GM21390 (cell line): ENCODE data around the gene CLDND2.

Experiments used
- ATAC-seq: cut with Tn5 transposase; IDR thresholded peaks from one replicate; pipeline ENCODE4 v1.9.1; 2021; ENCODE audit not compliant: unreplicated experiment

Gene CLDND2

DNA sequence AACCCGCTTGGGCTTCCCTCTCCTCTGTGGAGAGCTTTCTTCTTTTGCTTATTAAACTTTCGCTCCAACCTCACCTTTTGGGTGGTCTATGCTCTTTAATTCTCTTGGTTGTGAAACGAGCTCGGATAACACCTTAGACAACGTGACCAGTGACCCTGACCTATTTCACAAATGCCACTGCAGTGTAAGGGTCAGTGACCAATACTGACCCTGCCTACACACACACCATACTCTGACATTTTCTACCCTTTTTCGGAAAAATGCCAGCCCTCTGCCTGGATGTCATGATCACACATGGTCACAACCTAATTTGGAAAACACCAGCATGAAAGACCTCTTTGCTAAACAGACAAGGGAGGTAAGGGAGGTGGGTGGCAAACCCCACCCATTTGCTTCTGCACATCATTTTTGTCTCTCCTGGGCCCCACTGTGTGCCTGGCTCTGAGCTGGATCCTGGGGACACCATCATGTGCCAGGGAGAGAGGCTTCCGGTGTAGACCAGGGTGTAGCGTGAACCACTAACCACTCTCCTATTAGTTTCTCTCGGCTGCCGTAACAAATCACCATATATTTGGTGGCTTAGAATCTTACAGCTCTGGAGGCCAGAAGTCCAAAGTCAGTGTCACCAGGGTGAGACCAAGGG is 12.5 kb downstream of the CLDND2 start:
- ATAC-seq: no peak

DNA sequence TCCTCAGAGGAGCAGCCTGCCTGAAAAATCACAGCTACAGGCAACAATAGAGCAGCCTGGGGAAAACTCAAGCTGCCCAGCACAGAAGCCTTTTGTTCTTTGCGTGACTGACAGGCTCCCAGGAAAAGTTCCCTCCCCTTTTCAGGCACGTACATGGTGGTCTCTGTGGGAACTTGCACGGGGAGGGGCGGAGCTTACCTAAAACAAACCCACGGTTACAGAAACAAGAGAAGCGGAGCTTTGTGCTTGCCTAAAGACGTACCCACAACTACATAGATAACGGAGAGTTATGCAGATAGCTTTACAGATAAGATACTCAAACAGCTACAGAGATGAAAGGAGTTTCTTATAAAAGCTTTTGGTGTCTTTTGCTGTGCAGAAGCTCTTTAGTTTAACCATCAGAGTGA is 14.1 kb downstream of the CLDND2 start:
- ATAC-seq: no peak

DNA sequence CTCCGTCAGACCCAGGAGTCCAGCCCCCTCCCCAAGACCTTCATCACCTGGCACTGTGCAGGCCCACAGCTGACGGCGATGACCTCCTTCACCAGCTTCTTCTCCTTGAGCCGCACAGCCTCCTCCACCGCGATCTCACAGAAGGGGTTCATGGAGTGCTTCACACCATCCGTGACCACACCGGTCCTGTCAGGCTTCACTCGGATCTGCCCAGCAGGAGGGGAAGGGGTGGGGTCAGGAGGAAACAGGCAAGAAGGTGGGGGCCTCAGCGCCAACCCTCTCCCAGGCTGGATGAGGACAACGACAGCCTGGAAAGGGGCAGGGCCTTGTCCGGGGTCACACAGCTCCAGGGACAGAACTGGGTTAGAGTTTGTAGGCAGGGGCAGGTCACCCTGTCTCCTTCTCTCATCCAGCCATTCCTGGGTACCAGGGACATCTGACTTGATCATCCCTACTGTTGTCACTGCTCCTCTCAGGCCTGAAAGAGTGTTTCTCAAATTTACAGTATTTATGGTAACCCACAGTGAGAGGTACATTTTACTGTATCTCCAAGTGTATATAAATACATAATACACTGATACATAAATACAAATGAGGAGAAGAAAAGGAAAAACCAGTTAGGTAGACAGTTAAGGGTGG is 14.6 kb downstream of the CLDND2 start:
- no peak for ATAC-seq

DNA sequence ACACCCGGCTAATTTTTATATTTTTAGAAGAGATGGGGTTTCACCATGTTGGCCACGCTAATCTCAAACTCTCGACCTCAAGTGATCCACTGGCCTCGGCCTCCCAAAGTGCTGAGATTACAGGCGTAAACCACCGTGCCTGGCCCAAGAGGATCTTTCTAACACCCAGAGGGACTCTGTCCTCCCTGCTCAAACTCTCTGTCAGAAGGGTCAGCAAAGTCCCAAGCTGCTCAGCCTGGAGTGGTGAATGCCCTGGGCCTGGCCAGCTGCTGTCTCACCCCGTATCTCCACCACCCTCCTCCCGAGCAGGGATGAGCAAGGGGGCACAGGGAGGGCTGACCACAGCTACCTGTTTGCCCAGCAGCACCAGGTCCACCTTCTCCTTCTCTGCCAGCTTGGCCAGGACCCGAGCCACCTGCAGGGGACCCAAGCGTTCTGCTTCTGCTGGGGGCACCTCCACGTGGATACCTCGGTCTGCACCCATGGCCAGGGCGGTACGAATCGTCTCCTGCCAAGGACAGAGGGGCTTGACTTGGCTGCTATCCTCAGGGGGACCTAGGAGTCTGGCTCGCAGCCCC is 15.9 kb downstream of the CLDND2 start:
- no peak for ATAC-seq

GRCh38 chr19:51351266-51351990 is 17.4 kb downstream of the CLDND2 start:
- no peak for ATAC-seq

GRCh38 chr19:51347209-51347928 is 21.4 kb downstream of the CLDND2 start:
- no peak for ATAC-seq

- ATAC-seq: no peak
These were observed 22.1 kb downstream of the CLDND2 start for GRCh38 chr19:51346742-51347141.

GRCh38 chr19:51345076-51345620 is 23.7 kb downstream of the CLDND2 start:
- ATAC-seq: no peak

GRCh38 chr19:51342631-51343569 is 25.9 kb downstream of the CLDND2 start:
- ATAC-seq: no peak

GRCh38 chr19:51341976-51342580 is 26.7 kb downstream of the CLDND2 start, which contains the start of gene VSIG10L:
Gene VSIG10L (minus strand): TSS chr19:51342139. CDS start chr19:51342124, 15 bp downstream.
- ATAC-seq: no peak

DNA sequence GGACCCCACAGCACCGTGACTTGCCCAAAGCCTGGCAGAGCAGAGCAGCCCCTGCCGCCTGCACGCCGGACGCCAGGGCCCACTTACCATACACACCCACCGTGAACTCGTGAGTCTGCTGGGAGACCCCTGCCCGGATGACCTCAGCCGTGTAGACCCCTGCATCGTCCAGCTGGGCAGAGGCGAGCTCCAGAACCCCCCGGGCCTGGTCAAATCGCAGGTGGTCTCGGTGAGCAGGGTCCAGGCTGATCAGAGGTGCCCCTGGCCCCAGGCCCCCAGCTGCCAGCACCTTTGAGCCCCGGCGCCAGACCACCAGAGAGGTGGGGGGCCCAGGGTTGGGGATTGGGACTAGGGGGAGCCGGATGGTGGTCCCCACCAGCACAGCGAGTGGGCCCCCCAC is 27.7 kb downstream of the CLDND2 start:
- ATAC-seq: no peak

- ATAC-seq: peak; percentile 52
These were observed 28.8 kb downstream of the CLDND2 start for GRCh38 chr19:51339687-51340656.

- ATAC-seq: no peak
These were observed 29.5 kb downstream of the CLDND2 start for GRCh38 chr19:51339313-51339686.

DNA sequence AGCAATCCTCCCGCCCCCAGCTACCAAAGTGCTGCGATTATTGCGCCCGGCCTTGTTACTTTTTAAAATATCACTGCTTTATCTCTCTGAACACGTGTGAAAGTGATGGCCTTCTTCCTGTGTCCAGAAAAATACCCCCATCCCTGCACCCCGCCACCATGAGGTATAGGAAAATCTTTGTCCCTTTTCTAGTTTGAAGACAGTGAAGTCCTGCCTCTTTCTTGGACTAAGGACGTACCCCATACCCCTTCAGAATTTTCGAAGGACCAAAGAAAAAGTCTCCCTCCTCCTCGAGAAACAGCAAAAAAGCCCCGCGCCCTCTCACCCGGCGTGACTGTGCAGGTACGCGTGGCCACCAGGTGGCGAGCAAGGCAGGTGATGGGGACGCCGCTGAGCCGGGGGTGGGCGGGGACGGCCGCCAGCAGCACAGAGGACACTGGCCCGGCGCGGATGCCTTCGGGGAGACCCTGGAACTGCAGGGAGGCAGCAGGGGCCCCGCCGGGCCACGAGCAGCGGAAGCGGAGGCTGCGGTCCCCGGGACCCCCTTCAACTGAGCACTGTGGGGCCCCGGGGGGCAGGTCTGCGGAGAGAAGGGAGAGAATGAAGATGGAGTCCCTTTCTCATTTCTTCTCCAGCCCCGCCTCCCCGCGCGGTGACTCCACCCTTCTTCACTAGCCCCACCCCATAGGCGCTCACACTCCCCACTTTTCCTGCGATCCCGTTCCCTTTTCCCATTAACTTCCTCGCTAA is 30.1 kb downstream of the CLDND2 start:
- peak; percentile 62 for ATAC-seq

DNA sequence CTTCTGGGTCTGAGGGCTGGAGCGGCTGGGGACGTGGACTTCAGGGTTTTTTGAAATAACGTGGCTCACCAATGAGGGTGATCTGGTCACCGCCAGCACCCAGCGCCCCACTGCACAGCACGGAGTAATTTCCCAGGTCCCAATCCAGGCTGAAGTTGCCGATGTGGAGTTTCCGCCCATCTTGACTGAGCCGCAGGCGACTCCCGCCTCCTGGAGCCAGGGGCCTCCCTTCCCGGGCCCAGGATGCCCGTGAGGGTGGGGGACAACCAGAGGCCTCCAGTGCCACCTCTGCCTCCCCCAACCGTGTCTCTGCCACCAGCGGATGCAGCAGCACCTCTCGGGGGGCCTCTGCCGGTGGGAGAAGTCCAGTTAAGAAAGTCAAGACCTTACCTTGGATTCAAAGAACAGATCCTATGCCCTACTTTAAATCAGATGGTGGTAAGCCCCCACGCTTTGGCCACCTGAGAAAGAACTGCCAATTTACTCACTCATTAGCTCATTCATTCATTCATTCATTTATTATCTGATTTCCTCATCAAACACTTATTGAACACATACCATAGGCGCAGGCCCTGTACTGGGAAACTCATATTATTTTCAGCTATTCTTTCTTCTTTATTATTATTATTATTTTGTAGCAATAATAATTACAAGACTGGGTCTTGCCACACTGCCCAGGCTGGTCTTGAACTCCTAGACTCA is 30.8 kb downstream of the CLDND2 start:
- ATAC-seq: no peak

GRCh38 chr19:51337141-51337860 is 31.5 kb downstream of the CLDND2 start:
- ATAC-seq: no peak
